HS-5 (cell line): ENCODE results near the gene SLIT3.
"Not testable (repeated sequence)": the region's sequence is repeated elsewhere in the genome, so short reads cannot be mapped to it uniquely, and the experiment has no call there.

Experiments used
- DNase-seq: peaks from one replicate; pipeline ENCODE4 v3.0.0-alpha.2; 2012; ENCODE audit warnings: low read depth

Gene SLIT3

GRCh38 chr5:169142264-169142970 is 158.5 kb downstream of the SLIT3 start:
- no peak for DNase-seq

DNA sequence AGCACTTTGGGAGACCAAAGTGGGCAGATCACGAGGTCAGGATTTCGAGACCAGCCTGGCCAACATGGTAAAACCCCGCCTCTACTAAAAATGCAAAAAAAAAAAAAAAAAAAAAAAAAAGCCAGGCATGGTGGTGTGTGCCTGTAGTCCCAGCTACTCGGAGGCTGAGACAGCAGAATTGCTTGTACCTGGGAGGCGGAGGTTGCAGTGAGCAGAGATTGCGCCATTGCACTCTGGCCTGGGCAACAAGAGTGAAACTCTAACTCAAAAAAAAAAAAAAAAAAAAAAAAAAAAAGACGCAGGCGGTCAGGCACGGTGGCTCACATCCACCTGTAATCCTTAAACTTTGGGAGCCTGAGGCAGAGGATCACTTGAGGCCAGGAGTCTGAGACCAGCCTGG is 160.7 kb downstream of the SLIT3 start:
- DNase-seq, result not testable (repeated sequence)

GRCh38 chr5:169139480-169140050 is 161.4 kb downstream of the SLIT3 start:
- no peak for DNase-seq

GRCh38 chr5:169133531-169133930 is 167.4 kb downstream of the SLIT3 start:
- DNase-seq, result no peak

- no peak for DNase-seq
Measured at GRCh38 chr5:169132302-169132660, 168.7 kb downstream of the SLIT3 start.

GRCh38 chr5:169131616-169132301 is 169.2 kb downstream of the SLIT3 start:
- no peak for DNase-seq

DNA sequence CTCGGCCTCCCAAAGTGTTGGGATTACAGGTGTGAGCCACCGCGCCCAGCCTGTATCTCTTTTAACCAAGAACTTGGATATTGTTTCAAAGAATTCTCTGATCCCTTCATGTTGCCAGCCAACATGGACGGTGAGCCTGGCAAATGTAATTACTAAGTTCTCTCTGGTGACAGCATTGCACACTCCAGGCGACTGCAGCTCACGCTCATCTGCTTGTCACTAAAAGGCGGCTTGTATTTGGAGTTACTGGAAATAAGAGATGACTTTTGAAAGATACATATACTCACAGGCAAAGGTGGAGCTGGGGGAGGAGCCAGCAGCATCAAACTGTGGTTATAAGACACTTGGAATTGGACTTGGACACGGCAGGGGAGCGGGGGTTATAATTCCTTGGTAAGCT is 172.3 kb downstream of the SLIT3 start:
- DNase-seq, result no peak

GRCh38 chr5:169127431-169127830 is 173.5 kb downstream of the SLIT3 start:
- no peak for DNase-seq

DNA sequence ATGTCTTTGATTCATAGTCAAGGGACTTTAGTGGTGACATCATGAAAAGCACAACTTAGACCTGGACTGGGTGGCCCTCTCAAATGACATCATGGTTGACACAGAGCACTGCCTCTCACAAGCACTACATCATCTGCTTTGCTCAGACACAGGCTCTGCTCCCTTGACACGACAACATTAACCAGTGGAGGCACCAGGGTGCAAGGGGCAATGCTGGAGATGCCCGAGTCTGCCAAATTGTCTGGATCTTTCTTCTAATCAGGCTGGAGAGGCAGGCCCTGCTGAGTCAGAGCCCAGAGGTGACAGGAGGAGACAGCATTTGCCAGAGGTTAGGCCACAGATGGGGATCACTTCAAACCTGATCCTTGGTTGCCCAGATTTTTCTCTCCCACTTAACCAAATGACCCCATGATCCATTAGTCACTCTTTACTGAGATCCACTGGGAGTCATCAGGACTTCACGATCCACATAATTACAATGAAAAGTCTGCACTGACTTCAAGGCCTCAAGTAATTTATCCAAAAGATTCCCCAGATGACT is 174.4 kb downstream of the SLIT3 start:
- no peak for DNase-seq

DNA sequence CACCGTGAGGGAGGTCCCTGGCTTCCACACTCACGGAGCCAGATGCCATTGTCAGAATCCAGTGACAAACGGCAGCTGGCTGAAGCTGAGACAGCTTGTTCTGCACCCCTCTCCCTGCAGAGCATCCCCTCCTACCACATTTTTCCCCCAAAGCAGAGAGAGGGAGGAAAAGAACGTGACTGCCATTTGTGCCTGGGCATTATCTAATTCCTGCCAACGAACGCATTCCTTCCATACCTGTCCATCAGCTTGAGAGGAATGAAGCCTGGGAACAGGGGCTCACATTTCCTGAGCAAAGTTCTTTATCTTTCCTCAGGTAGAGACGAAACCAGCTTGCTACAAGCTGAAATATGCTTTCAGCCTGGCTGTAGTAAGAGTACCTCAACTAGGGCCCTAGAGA is 175.4 kb downstream of the SLIT3 start:
- DNase-seq, result no peak

- DNase-seq, result no peak
Measured at GRCh38 chr5:169122951-169123350, 178.0 kb downstream of the SLIT3 start.

GRCh38 chr5:169121630-169122420 is 179.1 kb downstream of the SLIT3 start:
- no peak for DNase-seq

- no peak for DNase-seq
Measured at GRCh38 chr5:169119288-169120048, 181.5 kb downstream of the SLIT3 start.

- DNase-seq, result no peak
Measured at GRCh38 chr5:169116961-169117461, 183.9 kb downstream of the SLIT3 start.

DNA sequence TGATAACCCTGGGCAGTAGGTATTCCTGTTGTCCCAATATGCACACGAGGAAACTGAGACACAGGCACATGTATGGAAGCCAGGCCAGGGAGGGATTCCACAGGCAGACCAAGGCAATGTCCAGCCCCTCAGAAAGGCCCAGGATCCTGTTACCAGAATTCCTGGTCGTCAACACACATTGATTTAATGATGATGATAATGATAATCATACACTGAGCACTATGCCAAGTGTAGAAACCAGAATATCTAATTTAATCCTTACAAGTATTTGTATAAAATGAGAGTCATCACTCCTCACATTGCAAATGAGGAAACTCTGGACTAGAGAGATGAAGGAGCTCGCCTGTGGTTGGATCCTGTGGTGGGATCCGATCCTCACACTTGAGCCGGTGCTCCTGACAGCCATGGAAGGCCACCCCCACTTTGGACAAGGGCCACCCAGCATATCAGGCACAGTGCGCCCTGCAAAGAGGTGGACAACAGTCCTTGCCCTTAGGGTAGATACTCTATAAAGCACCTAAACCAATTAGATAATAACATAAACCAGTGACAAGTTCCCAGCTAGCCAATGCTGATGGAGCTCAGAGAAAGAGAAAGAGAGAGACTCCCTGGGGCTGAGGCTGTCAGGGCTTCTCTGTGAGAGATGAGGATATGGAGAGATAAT is 185.3 kb downstream of the SLIT3 start:
- no peak for DNase-seq

- DNase-seq, result no peak
Measured at GRCh38 chr5:169114466-169115065, 186.4 kb downstream of the SLIT3 start.

- no peak for DNase-seq
Measured at GRCh38 chr5:169112016-169112415, 188.9 kb downstream of the SLIT3 start.

DNA sequence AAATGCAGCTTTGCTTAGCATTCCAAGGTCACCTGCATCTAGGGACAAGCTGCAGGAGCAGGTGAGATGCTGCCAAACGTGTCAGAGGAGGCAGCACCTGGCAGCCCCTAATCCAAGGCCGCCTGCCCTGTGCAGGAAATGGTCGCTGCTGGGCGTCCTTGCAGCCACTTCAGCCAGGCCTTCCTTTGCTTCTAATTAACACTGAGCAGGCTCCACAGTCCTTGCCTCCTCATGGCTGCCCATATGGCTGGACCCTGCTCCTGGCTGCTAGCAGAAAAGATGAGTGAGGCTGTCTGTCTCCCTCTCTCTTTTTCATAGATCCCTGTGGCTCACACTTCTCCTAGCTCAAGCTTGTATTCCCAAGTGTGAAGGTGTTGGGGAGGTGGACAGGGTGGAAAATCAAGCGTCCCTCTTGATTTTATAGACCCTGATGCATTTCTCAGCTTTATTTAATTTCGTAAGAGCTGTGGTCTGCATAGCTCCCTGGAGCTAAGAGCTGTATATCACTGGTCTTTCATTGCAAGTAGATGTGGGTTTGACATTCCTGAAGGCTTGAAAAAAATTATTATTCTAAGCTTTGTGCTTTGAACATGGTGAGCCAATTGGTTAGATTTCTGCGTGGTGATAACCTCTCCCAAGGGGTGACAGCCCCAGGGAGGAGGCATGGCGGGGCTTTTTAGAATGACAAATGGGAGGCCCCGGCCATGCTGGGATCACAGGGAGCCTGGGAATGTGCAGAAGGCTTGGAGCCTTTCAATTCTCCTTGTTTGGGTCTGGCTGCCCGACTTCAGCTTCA is 193.8 kb downstream of the SLIT3 start:
- DNase-seq, result no peak

- DNase-seq, result not testable (repeated sequence)
Measured at GRCh38 chr5:169105582-169105981, 195.4 kb downstream of the SLIT3 start.
